CD4-positive, alpha-beta T cell treated with Interleukin-17A for 1 hour (primary cell): ENCODE measurements around the gene QPCT.
"Not testable (repeated sequence)": the region's sequence is repeated elsewhere in the genome, so short reads cannot be mapped to it uniquely, and the experiment has no call there.

ENCODE experiments used
- DNase-seq: peaks from one replicate; pipeline ENCODE4 v3.0.0-alpha.2; 2020

The QPCT gene

GRCh38 chr2:37344453-37345361 is at the start of gene QPCT:
Gene QPCT (plus strand): TSS chr2:37344630. CDS start chr2:37344732, 102 bp downstream.
- DNase-seq = peak; percentile 82

GRCh38 chr2:37294858-37295257 is 49.6 kb upstream of the QPCT start:
- DNase-seq = not testable (repeated sequence)

GRCh38 chr2:37295469-37296073 is 48.9 kb upstream of the QPCT start:
- no peak for DNase-seq

GRCh38 chr2:37297632-37298031 is 46.8 kb upstream of the QPCT start:
- DNase-seq = no peak

GRCh38 chr2:37300146-37300545 is 44.3 kb upstream of the QPCT start:
- no peak for DNase-seq

GRCh38 chr2:37300578-37300977 is 43.9 kb upstream of the QPCT start:
- DNase-seq = no peak

GRCh38 chr2:37301408-37301807 is 43.0 kb upstream of the QPCT start:
- no peak for DNase-seq

GRCh38 chr2:37302701-37303252 is 41.7 kb upstream of the QPCT start:
- no peak for DNase-seq

- DNase-seq = no peak
These were observed 38.4 kb upstream of the QPCT start for GRCh38 chr2:37306024-37306423.

GRCh38 chr2:37307500-37307899 is 36.9 kb upstream of the QPCT start:
- DNase-seq = no peak

GRCh38 chr2:37315364-37315763 is 29.1 kb upstream of the QPCT start:
- no peak for DNase-seq

- DNase-seq = no peak
These were observed 28.2 kb upstream of the QPCT start for GRCh38 chr2:37316181-37316580.

GRCh38 chr2:37317746-37318145 is 26.7 kb upstream of the QPCT start:
- no peak for DNase-seq

- DNase-seq = no peak
These were observed 26.0 kb upstream of the QPCT start for GRCh38 chr2:37318401-37318800.

- no peak for DNase-seq
These were observed 24.4 kb upstream of the QPCT start for GRCh38 chr2:37319754-37320609.

- no peak for DNase-seq
These were observed 23.3 kb upstream of the QPCT start for GRCh38 chr2:37321029-37321682.

GRCh38 chr2:37322368-37322767 is 22.1 kb upstream of the QPCT start:
- peak; percentile 23 for DNase-seq

GRCh38 chr2:37323176-37323780 is 21.2 kb upstream of the QPCT start:
- no peak for DNase-seq

- peak; percentile 66 for DNase-seq
These were observed 20.5 kb upstream of the QPCT start for GRCh38 chr2:37323781-37324535.

GRCh38 chr2:37324536-37324785 is 20.0 kb upstream of the QPCT start:
- DNase-seq = peak; percentile 84

GRCh38 chr2:37324786-37325624 is 19.4 kb upstream of the QPCT start, which contains the start of gene PRKD3:
Gene PRKD3 (minus strand): TSS chr2:37324833. CDS start chr2:37316524, 8,309 bp downstream.
- peak; percentile 66 for DNase-seq
